Right atrium auricular region (tissue), 2 donors: ENCODE results near the gene RNF168. TPM values are rescaled to one million over a fixed set of nuclear protein-coding genes. Genes with fewer than 3 reads are reported as not detected.
A peak's percentile ranks its signal among the peaks of the same experiment; 100 is the strongest.

Experiments
- DNase-seq: peaks from one replicate; pipeline ENCODE4 v3.0.0-alpha.2; 2019; ENCODE audit warnings: low spot score
- H3K27ac ChIP-seq, 2 donors: fragments of 200-600 bp; sonication (generic); 1 replicate in 1 of 2; 2 replicates in 1 of 2; pipeline ENCODE4 v1.5.1; 2016 to 2019
- H3K27me3 ChIP-seq, 2 donors: fragments of 200-600 bp; sonication (generic); one replicate each; pipeline versions ENCODE4 v1.5.1 to v1.6.0; 2017 to 2019
- H3K36me3 ChIP-seq: fragments of 200-600 bp; sonication (generic); one replicate; pipeline ENCODE4 v1.5.1; 2016
- H3K4me1 ChIP-seq, 2 donors: fragments of 200-600 bp; sonication (generic); one replicate each; pipeline versions ENCODE4 v1.5.1 to v1.6.0; 2017 to 2019
- H3K4me3 ChIP-seq, 2 donors: fragments of 200-600 bp; sonication (generic); 1 replicate in 1 of 2; 2 replicates in 1 of 2; pipeline ENCODE4 v1.5.1; 2017 to 2019; ENCODE audit warnings: mild to moderate bottlenecking in 1 of 2, moderate library complexity in 1 of 2
- H3K9me3 ChIP-seq, 2 donors: fragments of 200-600 bp; sonication (generic); one replicate each; pipeline ENCODE4 v1.5.1; 2019
- CTCF ChIP-seq, 2 donors: fragments of 200-600 bp; sonication (generic); IDR thresholded peaks; one replicate each; pipeline ENCODE4 v1.5.1; 2019; ENCODE audit warnings: antibody characterized with exemption in 2 of 2
- total RNA-seq, 2 donors: library from RNA; depleted of rRNA; stranded (reverse); fragments of >200 nt; gene quantifications; one replicate each; pipeline ENCODE4 v1.1.0, GENCODE V29; 2016

The RNF168 gene
- total RNA-seq, 2 donors from 2014 or later = 14.9 to 15.5 TPM

- Histone ChIP-seq H3K27me3 (no peaks in the 10 kb centered on the region), H3K4me1 (no peaks in the 10 kb centered on the region), H3K27ac (no peak overlapping the region), H3K4me3 (no peak overlapping the region), H3K9me3 (no peaks in the 10 kb centered on the region), H3K36me3 (no peaks in the 10 kb centered on the region)
- DNase-seq = no peak
- no peak for TF ChIP-seq CTCF (IDR thresholded peaks at IDR 0.05)
Observed at GRCh38 chr3:196544491-196544992, 41.0 kb upstream of the RNF168 start.

- H3K9me3 ChIP-seq = no peaks in the 10 kb centered on the region
- H3K27ac ChIP-seq = no peak overlapping the region
- TF ChIP-seq CTCF (IDR thresholded peaks at IDR 0.05) = no peak
- H3K4me3 ChIP-seq = no peak overlapping the region
- H3K36me3 ChIP-seq = no peaks in the 10 kb centered on the region
- H3K4me1 ChIP-seq = no peaks in the 10 kb centered on the region
- no peaks in the 10 kb centered on the region for H3K27me3 ChIP-seq
- DNase-seq = no peak
Observed at GRCh38 chr3:196541684-196542445, 38.3 kb upstream of the RNF168 start.

- H3K4me3 ChIP-seq = no peak overlapping the region
- no peak for DNase-seq
- no peaks in the 10 kb centered on the region for H3K9me3 ChIP-seq
- H3K27ac ChIP-seq = no peak overlapping the region
- TF ChIP-seq CTCF (IDR thresholded peaks at IDR 0.05) = peak; percentile 42 to 80
- no peaks in the 10 kb centered on the region for H3K36me3 ChIP-seq
- no peaks in the 10 kb centered on the region for H3K27me3 ChIP-seq
- no peaks in the 10 kb centered on the region for H3K4me1 ChIP-seq
Observed at GRCh38 chr3:196537319-196537984, 33.9 kb upstream of the RNF168 start.

GRCh38 chr3:196533260-196533681 is 29.7 kb upstream of the RNF168 start:
- Histone ChIP-seq H3K36me3 (no peaks in the 10 kb centered on the region), H3K27ac (no peak overlapping the region), H3K9me3 (no peaks in the 10 kb centered on the region), H3K4me1 (peaks cover 0 to 9% of the 10 kb centered on the region in 2 donors), H3K4me3 (no peak overlapping the region), H3K27me3 (no peaks in the 10 kb centered on the region)
- DNase-seq = no peak
- TF ChIP-seq CTCF (IDR thresholded peaks at IDR 0.05) = no peak

- H3K4me3 ChIP-seq = no peak overlapping the region
- no peak for DNase-seq
- no peaks in the 10 kb centered on the region for H3K36me3 ChIP-seq
- H3K27ac ChIP-seq = no peak overlapping the region
- no peak for TF ChIP-seq CTCF (IDR thresholded peaks at IDR 0.05)
- H3K27me3 ChIP-seq = no peaks in the 10 kb centered on the region
- peaks cover 0 to 9% of the 10 kb centered on the region in 2 donors for H3K4me1 ChIP-seq
- no peaks in the 10 kb centered on the region for H3K9me3 ChIP-seq
Observed at GRCh38 chr3:196531418-196531817, 27.9 kb upstream of the RNF168 start.
